Liver (tissue), 9 donors: ENCODE data around the gene MYO9B. TPM values are rescaled to one million over a fixed set of nuclear protein-coding genes. Genes with fewer than 3 reads are reported as not detected.
A peak's percentile ranks its signal among the peaks of the same experiment; 100 is the strongest.

ENCODE experiments used
- DNase-seq: peaks from one replicate; pipeline ENCODE4 v3.0.0-alpha.2; 2017; ENCODE audit warnings: low spot score
- H3K27ac ChIP-seq, 2 donors: one replicate each; pipeline ENCODE4 v1.7.0; 2013; ENCODE audit warnings: inconsistent platforms in 2 of 2, low read length in 2 of 2, control low read depth in 1 of 2, low read depth in 1 of 2, mild to moderate bottlenecking in 1 of 2
- H3K27me3 ChIP-seq, 4 donors: one replicate each; pipeline versions ENCODE4 v1.6.1 to v1.7.0; 2013; ENCODE audit warnings: low read length in 3 of 4, inconsistent platforms in 1 of 4, mild to moderate bottlenecking in 1 of 4, moderate library complexity in 1 of 4; ENCODE audit not compliant: control insufficient read depth in 4 of 4, insufficient read depth in 4 of 4
- H3K36me3 ChIP-seq, 4 donors: one replicate each; pipeline versions ENCODE4 v1.6.1 to v1.7.0; 2013; ENCODE audit warnings: low read length in 3 of 4, mild to moderate bottlenecking in 3 of 4, low read depth in 1 of 4, moderate library complexity in 1 of 4; ENCODE audit not compliant: control insufficient read depth in 4 of 4, insufficient read depth in 3 of 4
- H3K4me1 ChIP-seq, 4 donors: one replicate each; pipeline versions ENCODE4 v1.6.1 to v1.7.0; 2013; ENCODE audit warnings: low read length in 3 of 4, mild to moderate bottlenecking in 3 of 4, moderate library complexity in 1 of 4; ENCODE audit not compliant: control insufficient read depth in 4 of 4, insufficient read depth in 4 of 4
- H3K4me3 ChIP-seq, 3 donors: one replicate each; pipeline versions ENCODE4 v1.6.1 to v1.7.0; 2013; ENCODE audit warnings: low read length in 3 of 3, control low read depth in 1 of 3, low read depth in 1 of 3, mild to moderate bottlenecking in 1 of 3
- H3K9ac ChIP-seq, 2 donors: one replicate each; pipeline ENCODE4 v1.7.0; 2013; ENCODE audit warnings: low read length in 2 of 2, mild to moderate bottlenecking in 2 of 2, moderate library complexity in 2 of 2, control low read depth in 1 of 2, low read depth in 1 of 2
- H3K9me3 ChIP-seq, 4 donors: one replicate each; pipeline versions ENCODE4 v1.6.1 to v1.7.0; 2013; ENCODE audit warnings: low read length in 3 of 4; ENCODE audit not compliant: control insufficient read depth in 4 of 4
- EGR1 ChIP-seq, 2 donors: IDR thresholded peaks; 2 replicates each; pipeline ENCODE4 v1.6.1; 2016 to 2018; ENCODE audit warnings: antibody characterized with exemption in 2 of 2, low read depth in 2 of 2
- GABPA ChIP-seq, 2 donors: IDR thresholded peaks in 1 of 2; conservative IDR thresholded peaks in 1 of 2; 2 replicates each; pipeline ENCODE4 v1.6.1; 2016; ENCODE audit warnings: antibody characterized with exemption in 2 of 2, mild to moderate bottlenecking in 1 of 2, moderate library complexity in 1 of 2
- HNF4A ChIP-seq, 2 donors: conservative IDR thresholded peaks; 2 replicates each; pipeline ENCODE4 v1.6.1; 2016; ENCODE audit warnings: antibody characterized with exemption in 2 of 2, mild to moderate bottlenecking in 2 of 2
- NR2F2 ChIP-seq: IDR thresholded peaks from 2 replicates; pipeline ENCODE4 v1.6.1; 2016; ENCODE audit warnings: antibody characterized with exemption
- RAD21 ChIP-seq, 2 donors: IDR thresholded peaks; 2 replicates each; pipeline ENCODE4 v1.6.1; 2016; ENCODE audit warnings: antibody characterized with exemption in 2 of 2, mild to moderate bottlenecking in 2 of 2
- RXRA ChIP-seq, 2 donors: IDR thresholded peaks; 2 replicates each; pipeline ENCODE4 v1.6.1; 2017 to 2018; ENCODE audit warnings: antibody characterized with exemption in 2 of 2, mild to moderate bottlenecking in 1 of 2
- TAF1 ChIP-seq: conservative IDR thresholded peaks from 2 replicates; pipeline ENCODE4 v1.6.1; 2016; ENCODE audit warnings: antibody characterized with exemption, mild to moderate bottlenecking
- WGBS: extraction: QIAGEN DNeasy Blood & Tissue Kit; methylation state at CpG from one replicate; pipeline ENCODE4 v1.1.7; 2013; 5-methylcytosine and 5-hydroxymethylcytosine counted together
- polyA plus RNA-seq, 2 donors: library from polyadenylated mRNA; stranded (reverse) in 1 of 2; unstranded in 1 of 2; fragments of 200-250 nt in 1 of 2; fragments of >200 nt in 1 of 2; fragmentation: Nextera tagmentation in 1 of 2; extraction: Ambion mirVana in 1 of 2; gene quantifications; one replicate each; pipeline versions ENCODE4 v1.2.1 to v1.2.3, GENCODE V29; 2013 to 2015
- total RNA-seq, 2 donors: library from RNA; depleted of rRNA; stranded (reverse); fragments of >200 nt; gene quantifications; one replicate each; pipeline ENCODE4 v1.2.3, GENCODE V29; 2014
- TF ChIP-seq, protein P1 (sequence below): IDR thresholded peaks from 2 replicates; pipeline ENCODE4 v1.6.1; 2016; ENCODE audit warnings: antibody characterized with exemption, mild to moderate bottlenecking
- TF ChIP-seq, protein P2 (sequence below): fragments of 150-350 bp; IDR thresholded peaks from 2 replicates; pipeline ENCODE4 v1.5.1; 2017; ENCODE audit warnings: improper control_type of control experiment, low read depth, low read length; ENCODE audit not compliant: missing input control
- TF ChIP-seq, protein P3 (sequence below): IDR thresholded peaks from 2 replicates; pipeline ENCODE4 v1.6.1; 2016; ENCODE audit warnings: antibody characterized with exemption
- donor health status: healthy.
- donor health status: healthy.
- donor health status: healthy.
- donor health status: healthy.
- donor health status: healthy.

Gene MYO9B
- total and polyA plus RNA-seq, 4 donors, result 9.1 to 32.5 (median 21.0) TPM

DNA sequence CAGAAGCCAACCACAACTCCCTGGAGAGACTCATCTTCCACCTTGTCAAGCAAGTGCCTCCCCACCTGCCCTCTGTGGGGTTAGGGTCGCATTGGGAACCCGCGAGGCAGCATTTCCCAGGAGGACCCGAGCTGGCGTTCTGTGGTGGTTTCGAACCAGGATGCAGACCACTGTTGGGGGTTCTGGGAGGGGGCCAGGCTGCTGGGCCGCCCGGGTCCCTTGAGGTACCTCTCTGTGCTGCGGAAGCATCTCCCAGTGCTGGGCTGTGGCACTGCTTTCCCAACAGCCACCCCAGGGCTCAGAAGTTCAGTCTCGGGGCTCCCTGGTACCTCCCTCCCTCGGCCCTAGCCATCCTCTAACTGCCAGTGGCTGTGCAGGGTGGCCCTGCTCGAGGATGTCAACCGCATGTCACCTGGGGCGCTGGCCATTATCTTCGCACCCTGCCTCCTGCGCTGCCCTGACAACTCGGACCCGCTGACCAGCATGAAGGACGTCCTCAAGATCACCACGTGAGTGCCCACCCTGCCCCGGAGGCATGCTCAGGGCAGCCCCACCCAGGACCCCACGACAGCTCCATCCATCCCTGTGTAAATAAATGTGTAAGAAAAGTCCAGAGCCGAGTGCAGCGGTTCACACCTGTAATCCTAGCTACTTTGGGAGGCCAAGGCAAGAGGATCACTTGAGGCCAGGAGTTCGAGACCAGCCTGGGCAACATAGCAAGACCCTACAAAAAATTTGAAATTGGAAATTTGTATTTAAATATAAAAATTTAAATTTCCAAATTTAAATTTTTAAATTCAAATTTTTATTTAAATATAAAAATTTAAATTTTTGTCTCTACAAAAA lies 131.4 kb downstream of the MYO9B start:
- Histone ChIP-seq H3K27ac (no peak overlapping the region), H3K27me3 (no peaks in the 10 kb centered on the region), H3K9ac (no peak overlapping the region), H3K36me3 (peaks cover 5 to 33% (median 11%) of the 10 kb centered on the region in 4 donors), H3K4me3 (no peak overlapping the region), H3K4me1 (no peaks in the 10 kb centered on the region), H3K9me3 (no peaks in the 10 kb centered on the region)
- WGBS, result 95% methylated on average over 25 of the region's 25 CpGs
- DNase-seq, result no peak
- no peak for TF ChIP-seq RXRA (IDR thresholded peaks at IDR 0.05)
- no peak for TF ChIP-seq EGR1 (IDR thresholded peaks at IDR 0.05; ENCODE audit: low read depth in 2 of 2)
- TF ChIP-seq, protein P1, sequence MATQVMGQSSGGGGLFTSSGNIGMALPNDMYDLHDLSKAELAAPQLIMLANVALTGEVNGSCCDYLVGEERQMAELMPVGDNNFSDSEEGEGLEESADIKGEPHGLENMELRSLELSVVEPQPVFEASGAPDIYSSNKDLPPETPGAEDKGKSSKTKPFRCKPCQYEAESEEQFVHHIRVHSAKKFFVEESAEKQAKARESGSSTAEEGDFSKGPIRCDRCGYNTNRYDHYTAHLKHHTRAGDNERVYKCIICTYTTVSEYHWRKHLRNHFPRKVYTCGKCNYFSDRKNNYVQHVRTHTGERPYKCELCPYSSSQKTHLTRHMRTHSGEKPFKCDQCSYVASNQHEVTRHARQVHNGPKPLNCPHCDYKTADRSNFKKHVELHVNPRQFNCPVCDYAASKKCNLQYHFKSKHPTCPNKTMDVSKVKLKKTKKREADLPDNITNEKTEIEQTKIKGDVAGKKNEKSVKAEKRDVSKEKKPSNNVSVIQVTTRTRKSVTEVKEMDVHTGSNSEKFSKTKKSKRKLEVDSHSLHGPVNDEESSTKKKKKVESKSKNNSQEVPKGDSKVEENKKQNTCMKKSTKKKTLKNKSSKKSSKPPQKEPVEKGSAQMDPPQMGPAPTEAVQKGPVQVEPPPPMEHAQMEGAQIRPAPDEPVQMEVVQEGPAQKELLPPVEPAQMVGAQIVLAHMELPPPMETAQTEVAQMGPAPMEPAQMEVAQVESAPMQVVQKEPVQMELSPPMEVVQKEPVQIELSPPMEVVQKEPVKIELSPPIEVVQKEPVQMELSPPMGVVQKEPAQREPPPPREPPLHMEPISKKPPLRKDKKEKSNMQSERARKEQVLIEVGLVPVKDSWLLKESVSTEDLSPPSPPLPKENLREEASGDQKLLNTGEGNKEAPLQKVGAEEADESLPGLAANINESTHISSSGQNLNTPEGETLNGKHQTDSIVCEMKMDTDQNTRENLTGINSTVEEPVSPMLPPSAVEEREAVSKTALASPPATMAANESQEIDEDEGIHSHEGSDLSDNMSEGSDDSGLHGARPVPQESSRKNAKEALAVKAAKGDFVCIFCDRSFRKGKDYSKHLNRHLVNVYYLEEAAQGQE, result no peak
- TF ChIP-seq, protein P2, sequence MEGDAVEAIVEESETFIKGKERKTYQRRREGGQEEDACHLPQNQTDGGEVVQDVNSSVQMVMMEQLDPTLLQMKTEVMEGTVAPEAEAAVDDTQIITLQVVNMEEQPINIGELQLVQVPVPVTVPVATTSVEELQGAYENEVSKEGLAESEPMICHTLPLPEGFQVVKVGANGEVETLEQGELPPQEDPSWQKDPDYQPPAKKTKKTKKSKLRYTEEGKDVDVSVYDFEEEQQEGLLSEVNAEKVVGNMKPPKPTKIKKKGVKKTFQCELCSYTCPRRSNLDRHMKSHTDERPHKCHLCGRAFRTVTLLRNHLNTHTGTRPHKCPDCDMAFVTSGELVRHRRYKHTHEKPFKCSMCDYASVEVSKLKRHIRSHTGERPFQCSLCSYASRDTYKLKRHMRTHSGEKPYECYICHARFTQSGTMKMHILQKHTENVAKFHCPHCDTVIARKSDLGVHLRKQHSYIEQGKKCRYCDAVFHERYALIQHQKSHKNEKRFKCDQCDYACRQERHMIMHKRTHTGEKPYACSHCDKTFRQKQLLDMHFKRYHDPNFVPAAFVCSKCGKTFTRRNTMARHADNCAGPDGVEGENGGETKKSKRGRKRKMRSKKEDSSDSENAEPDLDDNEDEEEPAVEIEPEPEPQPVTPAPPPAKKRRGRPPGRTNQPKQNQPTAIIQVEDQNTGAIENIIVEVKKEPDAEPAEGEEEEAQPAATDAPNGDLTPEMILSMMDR, result no peak
- no peak for TF ChIP-seq TAF1
- TF ChIP-seq NR2F2, result no peak

DNA sequence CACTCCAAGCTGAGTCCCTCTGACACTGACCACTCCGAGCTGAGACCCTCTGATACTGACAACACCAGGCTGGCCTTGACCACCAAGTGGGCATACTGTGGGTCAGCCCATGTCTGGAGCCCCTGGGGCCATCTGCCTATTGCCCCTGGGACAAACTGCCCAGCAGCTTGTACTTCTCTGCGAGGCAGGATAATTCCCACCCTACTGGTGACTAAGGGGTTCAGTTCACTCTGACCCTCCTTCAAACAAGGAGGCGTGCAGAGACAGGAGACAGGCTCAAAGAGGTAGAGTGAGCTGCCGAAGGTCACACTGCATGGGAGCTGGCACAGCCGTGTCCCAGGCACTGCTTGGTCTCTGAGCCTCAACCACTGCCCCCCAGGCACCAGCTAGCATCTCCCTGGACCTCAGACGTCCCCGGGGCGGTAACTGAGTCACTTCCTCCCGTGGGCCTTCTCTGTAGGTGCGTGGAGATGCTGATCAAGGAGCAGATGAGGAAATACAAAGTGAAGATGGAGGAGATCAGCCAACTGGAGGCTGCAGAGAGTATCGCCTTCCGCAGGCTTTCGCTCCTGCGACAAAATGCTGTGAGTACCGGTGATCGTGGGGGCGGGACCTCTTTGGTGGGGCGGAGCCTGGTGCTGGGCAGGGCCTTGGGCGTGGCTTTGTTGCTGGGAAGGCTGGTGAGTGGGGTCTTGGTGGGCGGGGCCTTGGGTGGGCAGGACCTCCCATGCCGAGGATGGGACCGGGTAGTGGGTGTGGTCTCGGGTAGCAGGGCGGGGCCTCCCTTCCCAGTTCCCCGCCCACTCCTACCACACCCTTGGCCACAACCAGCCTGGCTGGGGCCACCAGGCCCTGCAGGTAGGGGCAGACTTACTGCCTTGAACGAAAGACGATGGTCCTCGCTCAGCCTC lies 133.8 kb downstream of the MYO9B start:
- peak; percentile 78 for DNase-seq
- Histone ChIP-seq H3K4me1 (peaks cover 0 to 1% (median under 1%) of the 10 kb centered on the region in 4 donors), H3K9me3 (no peaks in the 10 kb centered on the region), H3K27ac (no peak overlapping the region), H3K36me3 (peaks cover 8 to 34% (median 10%) of the 10 kb centered on the region in 4 donors), H3K27me3 (no peaks in the 10 kb centered on the region), H3K4me3 (no peak overlapping the region), H3K9ac (no peak overlapping the region)
- 87% methylated on average over 28 of the region's 28 CpGs for WGBS
- TF ChIP-seq, protein P3, sequence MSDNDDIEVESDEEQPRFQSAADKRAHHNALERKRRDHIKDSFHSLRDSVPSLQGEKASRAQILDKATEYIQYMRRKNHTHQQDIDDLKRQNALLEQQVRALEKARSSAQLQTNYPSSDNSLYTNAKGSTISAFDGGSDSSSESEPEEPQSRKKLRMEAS, result no peak
- TF ChIP-seq HNF4A (conservative IDR thresholded peaks at IDR 0.05) (no peak), RAD21 (IDR thresholded peaks at IDR 0.05) (no peak), NR2F2 (no peak), GABPA (IDR thresholded peaks at IDR 0.05 in 1 of 2, conservative IDR thresholded peaks at IDR 0.05 in 1 of 2) (no peak)
